HepG2 (cell line): ENCODE measurements around the gene SH3D19. TPM values are rescaled to one million over a fixed set of nuclear protein-coding genes. Genes with fewer than 3 reads are reported as not detected.

Experiments
- CBX1 ChIP-seq: IDR thresholded peaks from one replicate; pipeline ENCODE4 v1.6.1; 2016; ENCODE audit warnings: antibody characterized with exemption, low read depth
- CREB1 ChIP-seq, 2 experiments: fragments of 450-650 bp in 1 of 2; IDR thresholded peaks; 2 replicates each; pipeline ENCODE4 v1.6.1; 2016 to 2017; ENCODE audit warnings: control low read depth in 1 of 2, mild to moderate bottlenecking in 1 of 2, missing compliant biosample characterization in 1 of 2, missing genetic modification characterization in 1 of 2
- FOSL1 ChIP-seq: sonication (generic); formaldehyde crosslinking; IDR thresholded peaks from 2 replicates; pipeline ENCODE4 v1.9.0; 2021; ENCODE audit warnings: missing genetic modification reagents, borderline replicate concordance
- FOXK1 ChIP-seq: sonication (generic); formaldehyde crosslinking; IDR thresholded peaks from 2 replicates; pipeline ENCODE4 v1.4.0; 2020; ENCODE audit warnings: low read depth, missing genetic modification reagents, borderline replicate concordance
- HDAC2 ChIP-seq: sonication (generic); formaldehyde crosslinking; IDR thresholded peaks from 2 replicates; pipeline ENCODE4 v1.4.0; 2020; ENCODE audit warnings: missing genetic modification reagents
- HHEX ChIP-seq: IDR thresholded peaks from 2 replicates; pipeline ENCODE4 v1.6.1; 2016; ENCODE audit warnings: control low read depth
- HMG20B ChIP-seq: conservative IDR thresholded peaks from 2 replicates; pipeline ENCODE4 v1.6.1; 2016; ENCODE audit warnings: missing genetic modification reagents, missing compliant biosample characterization
- IRF2 ChIP-seq: IDR thresholded peaks from 2 replicates; pipeline ENCODE4 v1.6.1; 2018; ENCODE audit warnings: missing genetic modification reagents, missing compliant biosample characterization
- ISL2 ChIP-seq: sonication (generic); formaldehyde crosslinking; IDR thresholded peaks from 2 replicates; pipeline ENCODE4 v1.5.0; 2020; ENCODE audit warnings: missing genetic modification reagents
- KLF16 ChIP-seq, 2 experiments: sonication (generic) in 1 of 2; formaldehyde crosslinking in 1 of 2; IDR thresholded peaks; 2 replicates each; pipeline versions ENCODE4 v1.6.1 to v1.8.0; 2016 to 2023; ENCODE audit warnings: missing genetic modification reagents in 2 of 2, missing compliant biosample characterization in 1 of 2
- MED1 ChIP-seq: sonication (generic); formaldehyde crosslinking; IDR thresholded peaks from 2 replicates; pipeline ENCODE4 v1.4.0; 2020; ENCODE audit warnings: missing genetic modification reagents
- NFE2L1 ChIP-seq: sonication (generic); formaldehyde crosslinking; IDR thresholded peaks from 2 replicates; pipeline ENCODE4 v1.4.0; 2020; ENCODE audit warnings: missing genetic modification reagents, mild to moderate bottlenecking, borderline replicate concordance
- NR2C2 ChIP-seq: sonication (generic); formaldehyde crosslinking; IDR thresholded peaks from 2 replicates; pipeline ENCODE4 v1.4.0; 2020; ENCODE audit warnings: missing genetic modification reagents, mild to moderate bottlenecking, moderate library complexity, borderline replicate concordance
- PHF21A ChIP-seq: sonication (generic); formaldehyde crosslinking; IDR thresholded peaks from 2 replicates; pipeline ENCODE4 v1.5.0; 2020; ENCODE audit warnings: mild to moderate bottlenecking, missing genetic modification reagents
- TBX3 ChIP-seq: fragments of 450-650 bp; IDR thresholded peaks from 2 replicates; pipeline ENCODE4 v1.6.1; 2017; ENCODE audit warnings: antibody characterized with exemption, mild to moderate bottlenecking, inconsistent platforms, borderline replicate concordance
- TEAD3 ChIP-seq: optimal IDR thresholded peaks from 2 replicates; pipeline ENCODE3; 2016; ENCODE audit warnings: borderline replicate concordance
- TGIF2 ChIP-seq: IDR thresholded peaks from 2 replicates; pipeline ENCODE4 v1.6.1; 2016; ENCODE audit warnings: control low read depth, missing compliant biosample characterization
- ZBTB3 ChIP-seq: sonication (generic); formaldehyde crosslinking; IDR thresholded peaks from 2 replicates; pipeline ENCODE4 v1.4.0; 2020; ENCODE audit warnings: low read depth, mild to moderate bottlenecking, moderate library complexity, missing genetic modification reagents, borderline replicate concordance
- ZMYM4 ChIP-seq: sonication (generic); formaldehyde crosslinking; IDR thresholded peaks from 2 replicates; pipeline ENCODE4 v1.8.1; 2023; ENCODE audit warnings: mild to moderate bottlenecking, missing genetic modification reagents
- ZNF264 ChIP-seq: sonication (generic); formaldehyde crosslinking; IDR thresholded peaks from 2 replicates; pipeline ENCODE4 v1.4.0; 2020; ENCODE audit warnings: missing genetic modification reagents
- ZNF331 ChIP-seq: sonication (generic); formaldehyde crosslinking; IDR thresholded peaks from 2 replicates; pipeline ENCODE4 v1.4.0; 2020; ENCODE audit warnings: missing genetic modification reagents
- ZNF556 ChIP-seq: sonication (generic); formaldehyde crosslinking; IDR thresholded peaks from 2 replicates; pipeline ENCODE4 v1.4.0; 2020; ENCODE audit warnings: mild to moderate bottlenecking, missing genetic modification reagents, borderline replicate concordance
- ZNF746 ChIP-seq: sonication (generic); formaldehyde crosslinking; IDR thresholded peaks from 2 replicates; pipeline ENCODE4 v1.8.0; 2022; ENCODE audit warnings: mild to moderate bottlenecking, missing genetic modification reagents
- ZNF75D ChIP-seq: sonication (generic); formaldehyde crosslinking; IDR thresholded peaks from 2 replicates; pipeline ENCODE4 v1.8.1; 2023; ENCODE audit warnings: missing genetic modification reagents, mild to moderate bottlenecking, borderline replicate concordance
- ZNF775 ChIP-seq: sonication (generic); formaldehyde crosslinking; IDR thresholded peaks from 2 replicates; pipeline ENCODE4 v1.4.0; 2020; ENCODE audit warnings: missing genetic modification reagents, mild to moderate bottlenecking, moderate library complexity, borderline replicate concordance
- ZNF790 ChIP-seq: sonication (generic); formaldehyde crosslinking; IDR thresholded peaks from 2 replicates; pipeline ENCODE4 v1.8.0; 2022; ENCODE audit warnings: missing genetic modification reagents, mild to moderate bottlenecking, borderline replicate concordance
- ZSCAN29 ChIP-seq: sonication (generic); formaldehyde crosslinking; conservative IDR thresholded peaks from 2 replicates; pipeline ENCODE4 v1.4.0; 2020; ENCODE audit warnings: mild to moderate bottlenecking, missing genetic modification reagents
- polyA plus RNA-seq, 8 experiments: library from polyadenylated mRNA; depleted of rRNA in 3 of 8; stranded (reverse) in 7 of 8; unstranded in 1 of 8; fragments of >200 nt; fragmentation: Illumina TruSeq in 4 of 8; extraction: Trizol in 4 of 8; gene quantifications; 2 replicates each; pipeline versions ENCODE4 v1.2.1 to v1.2.3, GENCODE V29; 2011 to 2016; ENCODE audit warnings: low read depth in 4 of 8, missing spikeins in 1 of 8, mixed read lengths in 1 of 8; ENCODE audit not compliant: insufficient read depth in 1 of 8
- total RNA-seq, 5 experiments: library from RNA; depleted of rRNA; stranded (reverse); fragments of >200 nt; fragmentation: Illumina TruSeq; extraction: Trizol; gene quantifications; 2 replicates each; pipeline ENCODE4 v1.2.3, GENCODE V29; 2016; ENCODE audit warnings: low read depth in 1 of 5
- TF ChIP-seq, protein P1 (sequence below): sonication (generic); formaldehyde crosslinking; IDR thresholded peaks from 2 replicates; pipeline ENCODE4 v1.8.0; 2022; ENCODE audit warnings: mild to moderate bottlenecking, missing genetic modification reagents; ENCODE audit not compliant: insufficient replicate concordance
- TF ChIP-seq, protein P2 (sequence below): sonication (generic); formaldehyde crosslinking; IDR thresholded peaks from 2 replicates; pipeline ENCODE4 v1.5.0; 2020; ENCODE audit warnings: mild to moderate bottlenecking, missing genetic modification reagents, borderline replicate concordance

SH3D19 gene
- total and polyA plus RNA-seq, 2 of the 13 experiments (the other 11 are each of a cell fraction or from before 2014, with no cell fraction given) = 31.2 to 38.0 TPM

DNA sequence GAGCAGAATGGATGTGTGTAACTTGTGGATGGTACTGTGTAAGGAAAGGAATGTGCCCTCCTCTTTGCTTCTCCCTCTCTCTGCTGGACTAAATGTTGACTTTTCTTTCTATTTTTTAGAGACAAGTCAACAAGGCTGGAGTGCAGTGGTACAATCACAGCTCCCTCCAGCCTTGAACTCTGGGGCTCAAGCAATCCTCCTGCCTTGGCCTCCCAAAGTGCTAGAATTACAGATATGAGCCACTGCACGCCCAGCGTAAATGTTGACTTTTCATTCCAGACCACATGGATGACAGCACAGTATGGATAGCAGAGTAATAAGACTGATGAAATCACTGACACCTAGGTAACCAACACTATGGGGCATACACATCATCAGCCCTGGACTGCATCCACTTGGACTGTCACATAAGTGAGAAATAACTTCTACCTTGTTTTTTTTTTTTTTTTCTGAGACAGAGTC is 231.1 kb downstream of the SH3D19 start (continued):
- TF ChIP-seq ZSCAN29 (CRISPR knock-in tag) (0 out of 2 replicates have a peak, but pooled peaks have one; percentile 62), TGIF2 (CRISPR knock-in tag) (0 out of 2 replicates have a peak, but pooled peaks have one; percentile 17), IRF2 (CRISPR knock-in tag) (peak; percentile 62), ZMYM4 (peak; percentile 93), ZBTB3 (CRISPR knock-in tag) (peak; percentile 90; the same call in 1 of the 2 replicates), ISL2 (CRISPR knock-in tag) (no peak), ZNF790 (CRISPR knock-in tag) (no peak), ZNF75D (CRISPR knock-in tag) (no peak), CREB1 (IDR thresholded peaks at IDR 0.05) (no peak), CREB1 (CRISPR knock-in tag; IDR thresholded peaks at IDR 0.05) (peak; percentile 28; the same call in 1 of the 2 replicates), ZNF264 (CRISPR knock-in tag) (peak; percentile 61; the same call in 1 of the 2 replicates), ZNF746 (peak; percentile 39; the same call in 1 of the 2 replicates), TBX3 (peak; percentile 65; the same call in 1 of the 2 replicates), CBX1 (peak; percentile 85), ZNF556 (CRISPR knock-in tag) (0 out of 2 replicates have a peak, but pooled peaks have one; percentile 63), MED1 (CRISPR knock-in tag) (peak; percentile 72), KLF16 (CRISPR knock-in tag; IDR thresholded peaks at IDR 0.05) (0 out of 4 replicates have a peak, but pooled peaks of 1 of the 2 experiments have one; percentile 34), HDAC2 (CRISPR knock-in tag) (peak; percentile 97), NFE2L1 (CRISPR knock-in tag) (no peak), NR2C2 (peak; percentile 45; the same call in 1 of the 2 replicates), ZNF775 (0 out of 2 replicates have a peak, but pooled peaks have one; percentile 34), TEAD3 (CRISPR knock-in tag) (peak; percentile 92), FOSL1 (no peak), FOXK1 (CRISPR knock-in tag) (peak; percentile 72; the same call in 1 of the 2 replicates), HHEX (CRISPR knock-in tag) (peak; percentile 52; the same call in 1 of the 2 replicates), HMG20B (CRISPR knock-in tag) (peak; percentile 43; the same call in 1 of the 2 replicates), PHF21A (CRISPR knock-in tag) (peak; percentile 71; the same call in 1 of the 2 replicates), ZNF331 (CRISPR knock-in tag) (peak; percentile 61; the same call in 1 of the 2 replicates)
- TF ChIP-seq, protein P1, sequence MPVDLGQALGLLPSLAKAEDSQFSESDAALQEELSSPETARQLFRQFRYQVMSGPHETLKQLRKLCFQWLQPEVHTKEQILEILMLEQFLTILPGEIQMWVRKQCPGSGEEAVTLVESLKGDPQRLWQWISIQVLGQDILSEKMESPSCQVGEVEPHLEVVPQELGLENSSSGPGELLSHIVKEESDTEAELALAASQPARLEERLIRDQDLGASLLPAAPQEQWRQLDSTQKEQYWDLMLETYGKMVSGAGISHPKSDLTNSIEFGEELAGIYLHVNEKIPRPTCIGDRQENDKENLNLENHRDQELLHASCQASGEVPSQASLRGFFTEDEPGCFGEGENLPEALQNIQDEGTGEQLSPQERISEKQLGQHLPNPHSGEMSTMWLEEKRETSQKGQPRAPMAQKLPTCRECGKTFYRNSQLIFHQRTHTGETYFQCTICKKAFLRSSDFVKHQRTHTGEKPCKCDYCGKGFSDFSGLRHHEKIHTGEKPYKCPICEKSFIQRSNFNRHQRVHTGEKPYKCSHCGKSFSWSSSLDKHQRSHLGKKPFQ (CRISPR knock-in tag) = peak; percentile 79
- TF ChIP-seq, protein P2, sequence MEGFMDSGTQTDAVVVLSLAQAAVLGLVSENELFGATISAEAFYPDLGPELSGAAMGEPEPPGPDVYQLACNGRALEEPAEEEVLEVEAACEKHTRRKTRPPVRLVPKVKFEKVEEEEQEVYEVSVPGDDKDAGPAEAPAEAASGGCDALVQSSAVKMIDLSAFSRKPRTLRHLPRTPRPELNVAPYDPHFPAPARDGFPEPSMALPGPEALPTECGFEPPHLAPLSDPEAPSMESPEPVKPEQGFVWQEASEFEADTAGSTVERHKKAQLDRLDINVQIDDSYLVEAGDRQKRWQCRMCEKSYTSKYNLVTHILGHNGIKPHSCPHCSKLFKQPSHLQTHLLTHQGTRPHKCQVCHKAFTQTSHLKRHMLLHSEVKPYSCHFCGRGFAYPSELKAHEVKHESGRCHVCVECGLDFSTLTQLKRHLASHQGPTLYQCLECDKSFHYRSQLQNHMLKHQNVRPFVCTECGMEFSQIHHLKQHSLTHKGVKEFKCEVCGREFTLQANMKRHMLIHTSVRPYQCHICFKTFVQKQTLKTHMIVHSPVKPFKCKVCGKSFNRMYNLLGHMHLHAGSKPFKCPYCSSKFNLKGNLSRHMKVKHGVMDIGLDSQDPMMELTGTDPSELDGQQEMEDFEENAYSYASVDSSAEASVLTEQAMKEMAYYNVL = peak; percentile 99
